ENCODE data around the gene CGN.

Gene CGN

DNA sequence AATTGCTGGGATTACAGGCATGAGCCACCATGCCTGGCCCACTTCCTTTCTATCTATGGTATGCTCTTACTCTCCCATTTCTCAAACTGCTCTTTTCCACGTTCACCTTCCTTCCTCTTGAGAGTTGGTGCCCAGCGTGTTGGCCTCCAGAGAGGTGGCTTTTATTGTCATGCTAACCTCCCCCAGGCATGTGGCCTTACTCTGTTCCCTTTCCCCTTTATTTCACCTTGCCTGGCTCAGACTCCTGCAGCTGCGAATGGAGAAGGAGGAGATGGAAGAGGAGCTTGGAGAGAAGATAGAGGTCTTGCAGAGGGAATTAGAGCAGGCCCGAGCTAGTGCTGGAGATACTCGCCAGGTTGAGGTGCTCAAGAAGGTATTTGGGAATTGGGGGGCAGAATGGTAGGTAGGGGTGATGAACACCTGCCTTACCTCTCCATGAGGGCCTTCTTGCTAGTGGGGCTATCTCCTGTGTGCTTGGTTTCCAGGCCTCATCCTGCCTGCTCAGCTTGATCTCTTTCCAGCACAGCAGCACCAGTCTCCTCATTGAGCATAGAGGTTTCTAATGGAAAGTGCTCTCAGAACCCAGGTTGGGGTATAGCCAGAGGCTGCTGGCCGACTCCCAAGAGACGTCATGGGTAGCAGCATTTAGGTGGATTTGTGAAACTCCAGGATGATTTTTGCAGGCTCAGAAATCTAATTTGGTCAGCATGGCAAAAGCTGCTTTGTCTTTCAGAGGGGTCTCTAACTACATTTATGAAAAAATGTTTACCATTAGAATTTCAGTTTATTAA lies 15.7 kb downstream of the CGN start:
- Histone ChIP-seq H3K27ac (no peak overlapping the region), H3K9ac (no peak overlapping the region), H2AFZ (ENCODE audit: low read depth) (no peak overlapping the region), H3K36me3 (ENCODE audit: insufficient read depth) (no peaks in the 10 kb centered on the region), H4K20me1 (ENCODE audit: insufficient read depth) (no peaks in the 10 kb centered on the region), H3K4me3 (IDR thresholded peaks at IDR 0.05; ENCODE audit: insufficient read depth, low read depth, low read length) (no peak overlapping the region), H3K79me2 (ENCODE audit: insufficient read depth, low read depth) (no peaks in the 10 kb centered on the region), H3K27me3 (ENCODE audit: insufficient read depth, low read depth) (no peaks in the 10 kb centered on the region), H3K4me2 (no peak overlapping the region), H3K4me1 (ENCODE audit: low read depth, poor library complexity, severe bottlenecking) (no peaks in the 10 kb centered on the region)
- TF ChIP-seq, protein P1, sequence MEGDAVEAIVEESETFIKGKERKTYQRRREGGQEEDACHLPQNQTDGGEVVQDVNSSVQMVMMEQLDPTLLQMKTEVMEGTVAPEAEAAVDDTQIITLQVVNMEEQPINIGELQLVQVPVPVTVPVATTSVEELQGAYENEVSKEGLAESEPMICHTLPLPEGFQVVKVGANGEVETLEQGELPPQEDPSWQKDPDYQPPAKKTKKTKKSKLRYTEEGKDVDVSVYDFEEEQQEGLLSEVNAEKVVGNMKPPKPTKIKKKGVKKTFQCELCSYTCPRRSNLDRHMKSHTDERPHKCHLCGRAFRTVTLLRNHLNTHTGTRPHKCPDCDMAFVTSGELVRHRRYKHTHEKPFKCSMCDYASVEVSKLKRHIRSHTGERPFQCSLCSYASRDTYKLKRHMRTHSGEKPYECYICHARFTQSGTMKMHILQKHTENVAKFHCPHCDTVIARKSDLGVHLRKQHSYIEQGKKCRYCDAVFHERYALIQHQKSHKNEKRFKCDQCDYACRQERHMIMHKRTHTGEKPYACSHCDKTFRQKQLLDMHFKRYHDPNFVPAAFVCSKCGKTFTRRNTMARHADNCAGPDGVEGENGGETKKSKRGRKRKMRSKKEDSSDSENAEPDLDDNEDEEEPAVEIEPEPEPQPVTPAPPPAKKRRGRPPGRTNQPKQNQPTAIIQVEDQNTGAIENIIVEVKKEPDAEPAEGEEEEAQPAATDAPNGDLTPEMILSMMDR (conservative IDR thresholded peaks at IDR 0.05; ENCODE audit: low read depth, low read length) = no peak

DNA sequence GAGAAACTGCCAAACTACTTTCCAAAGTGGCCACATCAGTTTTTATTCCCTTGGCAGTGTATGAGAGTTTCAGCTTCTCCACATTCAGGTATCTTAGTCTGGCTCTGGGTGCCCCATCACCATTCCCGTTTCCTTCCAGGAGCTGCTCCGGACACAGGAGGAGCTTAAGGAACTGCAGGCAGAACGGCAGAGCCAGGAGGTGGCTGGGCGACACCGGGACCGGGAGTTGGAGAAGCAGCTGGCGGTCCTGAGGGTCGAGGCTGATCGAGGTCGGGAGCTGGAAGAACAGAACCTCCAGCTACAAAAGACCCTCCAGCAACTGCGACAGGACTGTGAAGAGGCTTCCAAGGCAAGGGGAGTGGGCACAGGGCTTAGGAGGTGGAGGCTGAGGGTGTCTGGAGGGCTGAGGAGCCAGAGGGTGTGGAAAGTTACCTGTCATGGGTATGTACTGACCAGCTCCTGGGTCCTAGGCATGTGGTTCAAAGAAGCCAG lies 18.1 kb downstream of the CGN start:
- no peak overlapping the region for H2AFZ ChIP-seq (ENCODE audit: low read depth)

DNA sequence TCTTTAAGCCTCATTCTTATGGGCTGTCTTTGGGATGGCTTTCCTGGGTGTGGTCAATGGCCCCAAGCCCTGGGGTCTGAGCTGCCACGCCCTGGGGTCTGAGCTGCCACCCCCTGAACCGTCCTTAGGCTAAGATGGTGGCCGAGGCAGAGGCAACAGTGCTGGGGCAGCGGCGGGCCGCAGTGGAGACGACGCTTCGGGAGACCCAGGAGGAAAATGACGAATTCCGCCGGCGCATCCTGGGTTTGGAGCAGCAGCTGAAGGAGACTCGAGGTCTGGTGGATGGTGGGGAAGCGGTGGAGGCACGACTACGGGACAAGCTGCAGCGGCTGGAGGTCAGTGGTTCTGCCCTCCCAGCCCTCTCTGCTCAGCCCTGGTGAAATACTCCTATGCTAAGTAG lies 18.6 kb downstream of the CGN start:
- Histone ChIP-seq H3K9ac (no peak overlapping the region), H4K20me1 (ENCODE audit: insufficient read depth) (no peaks in the 10 kb centered on the region), H3K27ac (no peak overlapping the region), H3K4me2 (no peak overlapping the region), H2AFZ (ENCODE audit: low read depth) (no peak overlapping the region), H3K4me3 (IDR thresholded peaks at IDR 0.05; ENCODE audit: insufficient read depth, low read depth, low read length) (no peak overlapping the region), H3K79me2 (ENCODE audit: insufficient read depth, low read depth) (no peaks in the 10 kb centered on the region), H3K4me1 (ENCODE audit: low read depth, poor library complexity, severe bottlenecking) (peaks cover 5% of the 10 kb centered on the region), H3K36me3 (ENCODE audit: insufficient read depth) (no peaks in the 10 kb centered on the region), H3K27me3 (ENCODE audit: insufficient read depth, low read depth) (no peaks in the 10 kb centered on the region)
- TF ChIP-seq, protein P1 (conservative IDR thresholded peaks at IDR 0.05; ENCODE audit: low read depth, low read length) = no peak

More for the DNA sequence above, 18.1 kb downstream of the CGN start:
- no peaks in the 10 kb centered on the region for H3K27me3 ChIP-seq (ENCODE audit: insufficient read depth, low read depth)
- no peak overlapping the region for H3K4me3 ChIP-seq (IDR thresholded peaks at IDR 0.05; ENCODE audit: insufficient read depth, low read depth, low read length)
- no peak overlapping the region for H3K9ac ChIP-seq
- no peak overlapping the region for H3K4me2 ChIP-seq
- TF ChIP-seq, protein P1 (conservative IDR thresholded peaks at IDR 0.05; ENCODE audit: low read depth, low read length) = no peak
- H3K27ac ChIP-seq = no peak overlapping the region
- no peaks in the 10 kb centered on the region for H4K20me1 ChIP-seq (ENCODE audit: insufficient read depth)
- no peaks in the 10 kb centered on the region for H3K36me3 ChIP-seq (ENCODE audit: insufficient read depth)
- peaks cover under 1% of the 10 kb centered on the region for H3K4me1 ChIP-seq (ENCODE audit: low read depth, poor library complexity, severe bottlenecking)
- no peaks in the 10 kb centered on the region for H3K79me2 ChIP-seq (ENCODE audit: insufficient read depth, low read depth)

DNA sequence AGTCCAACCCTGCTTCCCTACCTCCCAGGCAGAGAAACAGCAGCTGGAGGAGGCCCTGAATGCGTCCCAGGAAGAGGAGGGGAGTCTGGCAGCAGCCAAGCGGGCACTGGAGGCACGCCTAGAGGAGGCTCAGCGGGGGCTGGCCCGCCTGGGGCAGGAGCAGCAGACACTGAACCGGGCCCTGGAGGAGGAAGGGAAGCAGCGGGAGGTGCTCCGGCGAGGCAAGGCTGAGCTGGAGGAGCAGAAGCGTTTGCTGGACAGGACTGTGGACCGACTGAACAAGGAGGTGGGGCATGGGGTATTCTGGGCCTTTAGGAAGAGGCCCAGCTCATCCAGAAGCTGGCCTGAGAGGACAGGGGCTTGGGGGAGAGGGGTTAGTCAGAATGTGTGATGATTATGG lies 19.3 kb downstream of the CGN start:
- no peaks in the 10 kb centered on the region for H3K79me2 ChIP-seq (ENCODE audit: insufficient read depth, low read depth)
- no peak overlapping the region for H2AFZ ChIP-seq (ENCODE audit: low read depth)
- no peaks in the 10 kb centered on the region for H3K36me3 ChIP-seq (ENCODE audit: insufficient read depth)
- H3K4me2 ChIP-seq = no peak overlapping the region
- no peaks in the 10 kb centered on the region for H4K20me1 ChIP-seq (ENCODE audit: insufficient read depth)
- no peak overlapping the region for H3K27ac ChIP-seq
- H3K4me1 ChIP-seq (ENCODE audit: low read depth, poor library complexity, severe bottlenecking) = peaks cover 7% of the 10 kb centered on the region
- H3K9ac ChIP-seq = no peak overlapping the region
- no peaks in the 10 kb centered on the region for H3K27me3 ChIP-seq (ENCODE audit: insufficient read depth, low read depth)
- H3K4me3 ChIP-seq (IDR thresholded peaks at IDR 0.05; ENCODE audit: insufficient read depth, low read depth, low read length) = no peak overlapping the region
- TF ChIP-seq, protein P1 (conservative IDR thresholded peaks at IDR 0.05; ENCODE audit: low read depth, low read length) = no peak
